Measurements from ENCODE around the gene ZNF593. TPM values are rescaled to one million over a fixed set of nuclear protein-coding genes. Genes with fewer than 3 reads are reported as not detected.
A peak's percentile ranks its signal among the peaks of the same experiment; 100 is the strongest.

ZNF593 gene
- polyA plus RNA-seq (26.0 to 45.2 TPM (median 28.1 TPM) in 3 replicates), polyA minus RNA-seq (4.8 to 9.7 TPM (median 6.7 TPM) in 3 replicates)
- polyA plus RNA-seq (2011; ENCODE audit: low read depth) = 18.9 TPM
- 19.4 and 62.7 TPM in 2 replicates for polyA plus RNA-seq (2011; cell fraction: cytosol; rRNA removed)
- 15.8 and 20.9 TPM in 2 replicates for polyA plus RNA-seq (2011; cell fraction: nucleus; rRNA removed)
- polyA plus RNA-seq (2012; ENCODE audit: low replicate concordance) = 34.1 and 57.9 TPM in 2 replicates
- 38.4 TPM for polyA minus RNA-seq (2011; cell fraction: cytosol; rRNA and poly(A)+ RNA removed)
- polyA minus RNA-seq (2011; cell fraction: nucleus; rRNA and poly(A)+ RNA removed) = 7.1 and 7.9 TPM in 2 replicates

- Histone ChIP-seq H4K20me1 (ENCODE audit: control insufficient read depth, extremely low read depth, insufficient read depth, low read length) (no peaks in the 10 kb centered on the region), H2AFZ (ENCODE audit: control insufficient read depth, low read length) (peak within 1 kb of the TSS; percentile 85), H3K4me1 (ENCODE audit: control insufficient read depth, extremely low read depth, insufficient read depth, low read length) (peaks cover 11% of the 10 kb centered on the region), H3K9ac (ENCODE audit: control insufficient read depth, extremely low read depth, insufficient read depth, low read length) (peak within 1 kb of the TSS; percentile 89), H3K9me1 (ENCODE audit: control insufficient read depth, extremely low read depth, insufficient read depth, low read length) (no peaks in the 10 kb centered on the region), H3K36me3 (ENCODE audit: control insufficient read depth in 2 of 2, extremely low read depth in 1 of 2, insufficient read depth in 2 of 2, low read length in 2 of 2) (peaks cover 0 to 10% of the 10 kb centered on the region in 2 experiments), H3K27ac (ENCODE audit: control insufficient read depth, insufficient read depth, low read length) (peak within 1 kb of the TSS; percentile 60), H3K4me2 (ENCODE audit: control insufficient read depth, extremely low read depth, insufficient read depth, low read depth, low read length) (peak within 1 kb of the TSS; percentile 78), H3K4me3 (ENCODE audit: control insufficient read depth in 2 of 3, extremely low read depth in 1 of 3, insufficient read depth in 2 of 3, low read depth in 1 of 3, low read length in 3 of 3) (peak within 1 kb of the TSS; percentile 64 to 94 (median 80)), H3K27me3 (ENCODE audit: control insufficient read depth, extremely low read depth, insufficient read depth, low read length) (no peaks in the 10 kb centered on the region), H3K79me2 (ENCODE audit: control insufficient read depth, insufficient read depth, low read length) (peaks cover 17% of the 10 kb centered on the region), H3K9me3 (ENCODE audit: control insufficient read depth, low read depth, low read length) (no peaks in the 10 kb centered on the region)
- dilution Hi-C loops (cut with MboI; ENCODE audit: extremely low pct_ligation_motif_present, low sequenced_read_pairs) = no loop called here
- TF ChIP-seq CTCF (optimal IDR thresholded peaks at IDR 0.05 in 1 of 3, IDR thresholded peaks at IDR 0.05 in 1 of 3, conservative IDR thresholded peaks at IDR 0.05 in 1 of 3; ENCODE audit: extremely low read depth in 1 of 3, insufficient read depth in 2 of 3, low read length in 3 of 3) (peak; percentile 77 to 99 (median 92)), EZH2 (IDR thresholded peaks at IDR 0.05; ENCODE audit: low read length) (no peak)
- DNase-seq (ENCODE audit: low read depth, low spot score) (peak; percentile 55), FAIRE-seq (peak; percentile 39)
Measured at GRCh38 chr1:26169669-26170471, at the start of gene ZNF593. ZNF593 (plus strand) TSS chr1:26169908; CDS start chr1:26169984, 76 bp downstream.

GRCh38 chr1:26121854-26122773, 47.6 kb upstream of the ZNF593 start:
- Histone ChIP-seq H3K36me3 (ENCODE audit: control insufficient read depth in 2 of 2, extremely low read depth in 1 of 2, insufficient read depth in 2 of 2, low read length in 2 of 2) (no peaks in the 10 kb centered on the region), H3K79me2 (ENCODE audit: control insufficient read depth, insufficient read depth, low read length) (no peaks in the 10 kb centered on the region), H3K4me3 (ENCODE audit: control insufficient read depth in 2 of 3, extremely low read depth in 1 of 3, insufficient read depth in 2 of 3, low read depth in 1 of 3, low read length in 3 of 3) (no peak overlapping the region), H3K9me3 (ENCODE audit: control insufficient read depth, low read depth, low read length) (no peaks in the 10 kb centered on the region), H3K4me2 (ENCODE audit: control insufficient read depth, extremely low read depth, insufficient read depth, low read depth, low read length) (no peak overlapping the region), H2AFZ (ENCODE audit: control insufficient read depth, low read length) (no peak overlapping the region), H3K9me1 (ENCODE audit: control insufficient read depth, extremely low read depth, insufficient read depth, low read length) (no peaks in the 10 kb centered on the region), H3K27me3 (ENCODE audit: control insufficient read depth, extremely low read depth, insufficient read depth, low read length) (no peaks in the 10 kb centered on the region), H4K20me1 (ENCODE audit: control insufficient read depth, extremely low read depth, insufficient read depth, low read length) (no peaks in the 10 kb centered on the region), H3K27ac (ENCODE audit: control insufficient read depth, insufficient read depth, low read length) (peak overlapping the region; percentile 71), H3K9ac (ENCODE audit: control insufficient read depth, extremely low read depth, insufficient read depth, low read length) (no peak overlapping the region), H3K4me1 (ENCODE audit: control insufficient read depth, extremely low read depth, insufficient read depth, low read length) (peaks cover 25% of the 10 kb centered on the region)
- TF ChIP-seq EZH2 (IDR thresholded peaks at IDR 0.05; ENCODE audit: low read length) = no peak
- no peak for TF ChIP-seq CTCF (optimal IDR thresholded peaks at IDR 0.05 in 1 of 3, IDR thresholded peaks at IDR 0.05 in 1 of 3, conservative IDR thresholded peaks at IDR 0.05 in 1 of 3; ENCODE audit: extremely low read depth in 1 of 3, insufficient read depth in 2 of 3, low read length in 3 of 3)
- DNase-seq (ENCODE audit: low read depth, low spot score) (no peak), FAIRE-seq (peak; percentile 26)
- dilution Hi-C loops (cut with MboI; ENCODE audit: extremely low pct_ligation_motif_present, low sequenced_read_pairs) = no loop called here

Measured in keratinocyte (primary cell).